Neuronal stem cell (in vitro differentiated cells): ENCODE results near the gene TOM1L2.

Source experiments
- DNase-seq: peaks from one replicate; pipeline ENCODE4 v3.0.0-alpha.2; 2013; ENCODE audit warnings: low spot score
- H2AFZ ChIP-seq: one replicate; pipeline ENCODE4 v1.6.1; 2013; ENCODE audit warnings: mild to moderate bottlenecking, low read length, inconsistent platforms
- H2AK5ac ChIP-seq: 2 replicates; pipeline ENCODE4 v1.6.1; 2013; ENCODE audit warnings: low read depth, mild to moderate bottlenecking, inconsistent platforms, low read length, moderate library complexity, mixed read lengths
- H2BK120ac ChIP-seq: 2 replicates; pipeline ENCODE4 v1.6.1; 2013; ENCODE audit warnings: low read depth, mild to moderate bottlenecking, inconsistent platforms, low read length, moderate library complexity, mixed read lengths
- H2BK12ac ChIP-seq: one replicate; pipeline ENCODE4 v1.6.1; 2013; ENCODE audit warnings: low read length, inconsistent platforms
- H2BK15ac ChIP-seq: 2 replicates; pipeline ENCODE4 v1.6.1; 2013; ENCODE audit warnings: mild to moderate bottlenecking, low read length, inconsistent platforms, mixed read lengths
- H2BK5ac ChIP-seq: one replicate; pipeline ENCODE4 v1.6.1; 2013; ENCODE audit warnings: inconsistent platforms, mild to moderate bottlenecking, low read length, moderate library complexity
- H3K14ac ChIP-seq: one replicate; pipeline ENCODE4 v1.6.1; 2013; ENCODE audit warnings: low read length, inconsistent platforms
- H3K18ac ChIP-seq: 2 replicates; pipeline ENCODE4 v1.6.1; 2013; ENCODE audit warnings: low read length, inconsistent platforms
- H3K23ac ChIP-seq: 2 replicates; pipeline ENCODE4 v1.6.1; 2013; ENCODE audit warnings: low read depth, mild to moderate bottlenecking, mixed read lengths, low read length, inconsistent platforms; ENCODE audit not compliant: poor library complexity
- H3K27ac ChIP-seq: replicated peaks from 3 replicates; pipeline ENCODE4 v1.5.1; 2013; ENCODE audit warnings: low read length, inconsistent platforms
- H3K27me3 ChIP-seq, 3 experiments: 2 replicates each; pipeline ENCODE4 v1.6.1; 2013; ENCODE audit warnings: low read length in 3 of 3, mild to moderate bottlenecking in 2 of 3, inconsistent platforms in 1 of 3, low read depth in 1 of 3, mixed read lengths in 1 of 3, moderate library complexity in 1 of 3; ENCODE audit not compliant: control insufficient read depth in 3 of 3, insufficient read depth in 3 of 3
- H3K36me3 ChIP-seq, 2 donors: replicated peaks in 1 of 2; 2 replicates each; pipeline ENCODE4 v1.6.1; 2013; ENCODE audit warnings: low read length in 2 of 2; ENCODE audit not compliant: control insufficient read depth in 2 of 2, insufficient read depth in 2 of 2
- H3K4ac ChIP-seq: 2 replicates; pipeline ENCODE4 v1.6.1; 2013; ENCODE audit warnings: inconsistent platforms, mild to moderate bottlenecking, low read length, moderate library complexity
- H3K4me1 ChIP-seq, 2 donors: 1 replicate in 1 of 2; 2 replicates in 1 of 2; pipeline ENCODE4 v1.6.1; 2013; ENCODE audit warnings: low read length in 2 of 2, low read depth in 1 of 2; ENCODE audit not compliant: control insufficient read depth in 2 of 2, insufficient read depth in 1 of 2
- H3K4me2 ChIP-seq: one replicate; pipeline ENCODE4 v1.6.1; 2013; ENCODE audit warnings: mild to moderate bottlenecking, low read length, inconsistent platforms; ENCODE audit not compliant: insufficient read depth, poor library complexity, severe bottlenecking
- H3K4me3 ChIP-seq, 2 donors: 2 replicates each; pipeline ENCODE4 v1.5.1; 2013; ENCODE audit warnings: low read length in 2 of 2, mild to moderate bottlenecking in 2 of 2, inconsistent platforms in 1 of 2, moderate library complexity in 1 of 2
- H3K79me1 ChIP-seq: one replicate; pipeline ENCODE4 v1.6.1; 2013; ENCODE audit warnings: low read depth, mild to moderate bottlenecking, inconsistent platforms, low read length, moderate library complexity
- H3K9ac ChIP-seq: one replicate; pipeline ENCODE4 v1.6.1; 2013; ENCODE audit warnings: mild to moderate bottlenecking, low read depth, low read length, inconsistent platforms; ENCODE audit not compliant: poor library complexity
- H3K9me3 ChIP-seq, 2 donors: replicated peaks in 1 of 2; 2 replicates each; pipeline versions ENCODE3 to v1.6.1; 2013; ENCODE audit warnings: low read length in 2 of 2, mild to moderate bottlenecking in 2 of 2, inconsistent platforms in 1 of 2, low read depth in 1 of 2, mixed read lengths in 1 of 2, moderate library complexity in 1 of 2; ENCODE audit not compliant: control insufficient read depth in 2 of 2, insufficient read depth in 1 of 2
- H4K8ac ChIP-seq: one replicate; pipeline ENCODE4 v1.6.1; 2013; ENCODE audit warnings: low read depth, mild to moderate bottlenecking, inconsistent platforms, low read length, moderate library complexity
- H4K91ac ChIP-seq: one replicate; pipeline ENCODE4 v1.6.1; 2013; ENCODE audit warnings: low read length, low read depth, mild to moderate bottlenecking, inconsistent platforms; ENCODE audit not compliant: poor library complexity
- WGBS, 2 donors: extraction: QIAGEN DNeasy Blood & Tissue Kit; methylation state at CpG; one replicate each; pipeline ENCODE4 v1.1.7; 2013; ENCODE audit warnings: missing lambda C conversion rate in 2 of 2, mixed read lengths in 1 of 2; ENCODE audit not compliant: insufficient read length in 2 of 2, insufficient replicate concordance in 1 of 2; ENCODE audit errors: extremely low coverage in 2 of 2; 5-methylcytosine and 5-hydroxymethylcytosine counted together

The TOM1L2 gene

DNA sequence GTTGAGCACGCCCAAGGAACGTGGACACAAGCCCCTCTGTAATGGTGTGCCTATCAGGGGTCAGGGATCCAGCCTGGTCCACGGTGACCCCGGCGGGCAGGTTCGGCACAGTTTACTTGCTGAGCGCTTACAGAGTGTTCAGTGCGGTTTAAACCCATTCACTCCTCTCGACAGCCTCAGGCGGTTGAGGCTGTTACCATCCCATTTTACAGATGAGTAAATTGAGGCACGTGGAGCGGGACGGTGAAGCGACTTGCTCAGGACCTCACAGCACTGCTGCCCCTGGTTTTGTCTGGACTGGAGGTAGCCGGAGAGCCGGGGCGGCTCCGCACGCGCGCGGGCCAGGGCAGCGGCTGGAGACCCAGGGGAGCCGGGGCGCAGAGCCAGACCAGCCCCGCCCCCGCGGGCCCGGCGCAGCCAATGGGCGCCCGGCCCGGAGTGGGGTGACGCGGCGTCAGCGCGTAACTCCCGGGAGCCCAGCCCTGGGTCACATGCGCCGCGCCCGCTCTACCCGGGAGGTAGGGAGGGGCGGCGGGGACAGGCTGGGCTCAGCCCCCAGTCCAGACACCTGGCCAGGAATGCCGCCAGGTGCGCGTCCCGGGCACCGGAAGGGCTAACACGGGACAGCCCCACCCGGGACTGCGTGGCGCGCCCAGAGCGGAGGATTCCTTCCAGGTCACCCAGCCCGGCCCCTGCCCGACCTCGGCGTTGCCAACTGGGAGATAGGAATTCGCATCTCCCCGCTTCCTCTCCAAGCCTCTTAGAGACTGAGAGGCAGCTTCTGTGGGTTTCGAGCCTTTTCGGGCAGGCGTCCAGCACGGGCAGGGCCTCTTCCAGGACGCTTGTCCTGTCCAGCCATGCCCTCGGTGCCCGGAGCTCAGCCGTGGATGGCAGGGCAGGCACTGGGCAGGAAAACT is 132.2 kb downstream of the TOM1L2 start:
- Histone ChIP-seq H2BK15ac (peak overlapping the region; percentile 81), H3K9ac (peak overlapping the region; percentile 81), H2BK120ac (peak overlapping the region; percentile 56), H3K79me1 (peaks cover 3% of the 10 kb centered on the region), H3K4me3 (peak overlapping the region in 1 of 2 donors; percentile 73), H3K27ac (peak overlapping the region; percentile 84), H3K4me1 (peaks cover 33 to 42% of the 10 kb centered on the region in 2 donors), H3K23ac (peak overlapping the region; percentile 82), H3K9me3 (no peaks in the 10 kb centered on the region), H3K36me3 (peaks cover 0 to 2% of the 10 kb centered on the region in 2 donors), H3K14ac (no peak overlapping the region), H2AK5ac (peak overlapping the region; percentile 98), H3K27me3 (peaks cover 0 to 3% (median 0%) of the 10 kb centered on the region in 3 experiments), H2AFZ (peak overlapping the region; percentile 46), H3K18ac (peak overlapping the region; percentile 100), H4K91ac (peak overlapping the region; percentile 98), H2BK5ac (peak overlapping the region; percentile 84), H2BK12ac (peak overlapping the region; percentile 88), H3K4ac (peak overlapping the region; percentile 99), H3K4me2 (peak overlapping the region; percentile 80), H4K8ac (peak overlapping the region; percentile 98)
- DNase-seq, result peak; percentile 83
- WGBS, 2 donors, result no CpG with 5 or more reads among the region's 71 CpGs

- H3K27me3 ChIP-seq, result peaks cover 0 to 3% (median 0%) of the 10 kb centered on the region in 3 experiments
- peak overlapping the region; percentile 8 for H2BK120ac ChIP-seq
- H3K4me1 ChIP-seq, result peaks cover 33 to 43% of the 10 kb centered on the region in 2 donors
- no peak for DNase-seq
- peak overlapping the region; percentile 100 for H2BK5ac ChIP-seq
- H3K4ac ChIP-seq, result peak overlapping the region; percentile 84
- H2BK12ac ChIP-seq, result no peak overlapping the region
- no peak overlapping the region for H3K4me3 ChIP-seq
- peak overlapping the region; percentile 73 for H3K27ac ChIP-seq
- H2BK15ac ChIP-seq, result peak overlapping the region; percentile 62
- peak overlapping the region; percentile 86 for H3K18ac ChIP-seq
- peaks cover 0 to 3% of the 10 kb centered on the region in 2 donors for H3K36me3 ChIP-seq
- H3K23ac ChIP-seq, result no peak overlapping the region
- H3K9me3 ChIP-seq, result no peaks in the 10 kb centered on the region
- no peak overlapping the region for H3K4me2 ChIP-seq
- H4K8ac ChIP-seq, result no peak overlapping the region
- peaks cover 4% of the 10 kb centered on the region for H3K79me1 ChIP-seq
- H3K9ac ChIP-seq, result no peak overlapping the region
- H4K91ac ChIP-seq, result no peak overlapping the region
- no peak overlapping the region for H2AFZ ChIP-seq
- peak overlapping the region; percentile 75 for H2AK5ac ChIP-seq
- WGBS, 2 donors, result no CpG with 5 or more reads among the region's 11 CpGs
- H3K14ac ChIP-seq, result no peak overlapping the region
These were observed 133.9 kb downstream of the TOM1L2 start for GRCh38 chr17:17837966-17838962.

DNA sequence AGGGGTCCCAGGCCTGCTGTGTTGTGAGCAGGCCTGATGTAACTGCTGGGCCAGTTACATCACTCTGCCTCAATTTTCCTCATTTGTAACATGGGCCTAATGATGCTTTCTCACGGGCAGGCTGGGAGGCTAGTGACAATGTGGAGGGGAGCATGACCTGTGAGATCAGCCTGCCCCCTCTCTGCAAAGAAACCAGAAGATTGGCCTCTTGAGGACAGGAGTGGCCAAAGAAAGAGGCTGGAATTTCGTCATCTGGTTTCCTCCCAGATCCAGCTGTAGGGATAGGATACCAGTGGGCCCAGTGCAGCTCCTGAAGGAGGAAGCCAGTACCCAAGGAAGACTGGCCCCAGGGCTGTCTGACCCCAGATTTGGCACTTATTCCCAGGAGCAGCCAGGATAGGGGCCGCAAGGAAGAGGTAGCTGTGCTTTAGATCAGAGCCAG is 134.8 kb downstream of the TOM1L2 start:
- Histone ChIP-seq H3K4me2 (no peak overlapping the region), H3K14ac (no peak overlapping the region), H2AK5ac (peak overlapping the region; percentile 75), H2BK5ac (peak overlapping the region; percentile 100), H3K9me3 (no peaks in the 10 kb centered on the region), H4K91ac (no peak overlapping the region), H3K23ac (no peak overlapping the region), H3K27ac (peak overlapping the region; percentile 73), H2BK15ac (peak overlapping the region; percentile 62), H4K8ac (no peak overlapping the region), H3K79me1 (peaks cover 4% of the 10 kb centered on the region), H3K27me3 (peaks cover 0 to 3% (median 0%) of the 10 kb centered on the region in 3 experiments), H3K36me3 (peaks cover 0 to 3% of the 10 kb centered on the region in 2 donors), H2AFZ (no peak overlapping the region), H3K4ac (peak overlapping the region; percentile 84), H2BK12ac (no peak overlapping the region), H2BK120ac (peak overlapping the region; percentile 8), H3K4me3 (peak overlapping the region in 1 of 2 donors; percentile 87), H3K18ac (peak overlapping the region; percentile 86), H3K9ac (peak overlapping the region; percentile 56), H3K4me1 (peaks cover 33 to 43% of the 10 kb centered on the region in 2 donors)
- no peak for DNase-seq
- no CpG with 5 or more reads among the region's 3 CpGs for WGBS, 2 donors
